EH (cell line): Measurements from ENCODE around the gene CELF2.

Experiments
- DNase-seq: peaks from one replicate; pipeline ENCODE4 v3.0.0-alpha.2; 2015; ENCODE audit warnings: low read depth

CELF2 gene

GRCh38 chr10:11058965-11059364 is 41.3 kb downstream of the CELF2 start:
- no peak for DNase-seq

DNA sequence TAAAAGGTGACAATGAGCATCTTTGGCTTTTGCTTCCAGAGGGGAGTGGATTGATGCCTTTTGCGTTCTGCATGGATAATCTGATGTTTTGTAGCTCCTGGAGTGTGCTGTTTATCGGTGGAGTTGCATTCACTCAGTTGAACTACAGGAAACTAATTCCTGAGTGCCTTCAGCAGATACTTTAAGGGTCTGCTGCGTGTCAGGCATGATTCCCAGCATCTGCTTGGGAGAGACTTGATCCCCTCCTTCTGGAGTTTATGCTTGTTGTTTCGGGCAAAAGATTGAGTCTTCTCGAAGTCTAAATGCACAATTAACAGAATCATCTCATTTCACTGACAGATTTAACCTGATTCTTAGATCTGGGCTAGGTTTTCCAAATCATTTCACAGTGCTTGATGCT is 46.2 kb downstream of the CELF2 start:
- no peak for DNase-seq

DNA sequence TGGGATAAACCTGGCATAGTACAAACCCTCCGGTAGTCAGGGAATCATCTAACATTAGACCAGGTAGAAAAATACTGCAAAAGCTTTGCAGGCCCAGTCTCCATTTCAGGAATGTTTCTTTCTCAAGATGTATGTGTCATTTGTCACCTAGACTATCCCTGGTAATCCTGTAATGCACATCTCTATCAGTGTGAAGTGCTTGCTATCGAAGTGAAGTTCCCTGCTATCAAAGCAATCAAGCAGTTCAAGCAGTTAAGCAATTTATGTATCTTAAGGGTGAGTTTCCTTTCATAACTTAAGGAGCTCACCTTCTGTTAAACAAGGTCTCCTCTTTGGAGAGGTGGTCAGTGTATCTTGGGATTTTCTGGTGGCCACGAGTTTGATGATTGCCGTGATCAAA is 47.2 kb downstream of the CELF2 start:
- no peak for DNase-seq

DNA sequence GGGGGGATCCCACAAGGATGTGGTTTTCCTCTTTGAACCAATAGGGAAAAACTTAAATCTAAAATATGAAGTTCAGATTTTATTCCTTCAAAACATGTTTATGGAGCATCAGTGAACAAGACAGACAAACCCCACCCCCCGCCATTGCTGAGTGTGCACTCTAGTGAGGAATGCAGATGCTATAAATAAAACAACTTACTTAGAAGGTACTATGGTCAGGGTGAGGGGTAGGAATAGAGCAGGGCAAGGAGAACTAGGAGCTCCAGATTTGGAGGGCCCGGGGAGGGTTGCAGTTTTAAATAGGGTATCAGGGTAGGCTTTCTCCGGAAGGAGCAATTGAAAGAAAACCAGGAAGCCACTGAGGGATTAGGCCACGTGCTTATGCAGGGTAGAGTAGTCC is 47.9 kb downstream of the CELF2 start:
- DNase-seq, result no peak

- DNase-seq, result no peak
Measured at GRCh38 chr10:11066520-11066919, 48.8 kb downstream of the CELF2 start.

DNA sequence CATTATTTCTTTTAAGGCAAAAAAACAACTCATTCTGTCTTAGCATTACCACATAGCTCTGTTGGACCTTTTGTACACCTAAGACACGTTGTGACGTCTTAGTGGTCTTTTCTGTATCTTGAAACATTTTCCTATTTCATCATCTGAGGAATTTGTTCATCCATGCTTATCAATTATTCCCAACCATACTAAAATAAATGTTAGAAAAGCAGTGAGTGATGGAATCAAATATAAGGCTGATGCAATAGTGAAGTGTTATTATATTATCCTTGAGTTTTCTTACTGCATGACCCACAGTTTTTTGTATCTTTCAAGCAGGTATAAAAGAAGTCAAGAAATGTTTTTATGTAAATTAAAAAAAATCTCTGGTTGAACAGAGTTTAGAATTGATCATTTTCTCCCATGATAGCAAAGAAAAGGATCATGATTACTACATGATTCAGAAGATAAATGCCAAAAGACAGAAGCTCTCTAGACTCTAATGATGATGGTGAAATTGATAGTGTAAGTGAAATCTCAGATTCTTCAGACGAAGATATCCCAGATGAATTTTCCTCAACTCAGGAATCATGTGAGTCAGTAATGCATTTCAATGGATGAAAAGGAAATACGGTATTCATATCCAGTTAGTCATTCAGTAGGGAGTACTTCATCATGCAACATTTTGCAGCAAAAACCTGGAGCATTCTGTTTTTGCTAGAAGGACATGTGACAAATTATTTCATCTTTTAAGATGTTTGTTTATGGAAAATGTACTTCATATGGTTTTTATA is 51.4 kb downstream of the CELF2 start:
- no peak for DNase-seq

GRCh38 chr10:11073410-11073809 is 55.7 kb downstream of the CELF2 start:
- DNase-seq, result no peak

DNA sequence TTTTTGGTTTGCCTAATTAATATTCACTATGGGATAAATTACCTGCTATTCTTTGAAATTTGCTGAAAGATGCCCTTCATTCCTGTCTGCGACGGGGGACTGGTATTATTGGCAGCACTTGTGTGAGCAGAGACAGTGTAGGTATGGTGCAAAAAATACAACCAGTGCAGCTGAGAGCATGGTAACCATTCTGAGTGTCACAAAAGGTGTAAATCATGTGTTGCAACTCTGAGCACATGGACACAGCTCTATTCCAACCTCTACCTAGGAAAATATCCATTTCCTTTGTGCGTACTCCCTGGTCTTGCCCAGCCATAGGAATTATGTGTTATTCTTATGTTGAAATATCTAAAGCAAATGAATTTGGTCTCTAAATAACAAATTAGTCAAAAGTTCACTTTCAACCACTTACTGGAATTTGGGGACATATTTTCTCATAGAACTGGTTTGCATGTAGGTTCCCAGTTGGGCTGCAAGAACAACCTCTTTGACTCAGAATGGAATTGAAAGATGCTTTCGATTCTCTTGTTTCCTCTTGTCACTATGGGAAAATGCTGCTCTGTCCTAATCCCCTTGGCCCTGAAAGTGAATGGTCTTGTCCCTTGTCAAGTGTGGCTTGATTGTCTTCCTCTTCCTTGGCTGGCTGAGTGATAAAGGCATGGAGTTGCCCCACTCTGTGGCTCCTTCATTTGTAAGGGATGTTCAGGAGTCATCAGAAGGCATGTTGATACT is 57.0 kb downstream of the CELF2 start:
- DNase-seq, result no peak

GRCh38 chr10:11076221-11076620 is 58.5 kb downstream of the CELF2 start:
- DNase-seq, result no peak

DNA sequence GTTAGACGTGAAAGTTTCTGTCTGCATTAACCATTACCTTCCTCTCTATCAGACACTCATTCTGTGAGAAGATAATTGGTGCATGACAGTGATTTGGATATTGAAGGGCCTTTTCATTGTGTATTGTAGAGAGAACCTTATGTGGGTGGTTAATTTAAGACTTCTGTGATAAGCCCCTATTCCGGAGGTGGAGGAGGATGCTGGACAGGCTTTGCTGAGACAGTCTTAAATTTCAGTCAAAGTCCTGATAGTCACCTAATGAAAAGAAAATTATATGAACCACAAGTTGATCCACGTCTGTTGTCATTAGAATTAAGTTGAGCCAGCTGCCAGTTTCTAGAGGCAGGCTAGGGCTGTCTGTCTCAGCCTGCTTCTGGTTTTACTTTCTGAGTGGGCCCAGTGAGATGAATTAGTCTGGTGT is 62.9 kb downstream of the CELF2 start:
- DNase-seq, result no peak

GRCh38 chr10:11081408-11081807 is 63.7 kb downstream of the CELF2 start:
- DNase-seq, result no peak

- no peak for DNase-seq
Measured at GRCh38 chr10:11082526-11082925, 64.9 kb downstream of the CELF2 start.

- no peak for DNase-seq
Measured at GRCh38 chr10:11083051-11083450, 65.4 kb downstream of the CELF2 start.

DNA sequence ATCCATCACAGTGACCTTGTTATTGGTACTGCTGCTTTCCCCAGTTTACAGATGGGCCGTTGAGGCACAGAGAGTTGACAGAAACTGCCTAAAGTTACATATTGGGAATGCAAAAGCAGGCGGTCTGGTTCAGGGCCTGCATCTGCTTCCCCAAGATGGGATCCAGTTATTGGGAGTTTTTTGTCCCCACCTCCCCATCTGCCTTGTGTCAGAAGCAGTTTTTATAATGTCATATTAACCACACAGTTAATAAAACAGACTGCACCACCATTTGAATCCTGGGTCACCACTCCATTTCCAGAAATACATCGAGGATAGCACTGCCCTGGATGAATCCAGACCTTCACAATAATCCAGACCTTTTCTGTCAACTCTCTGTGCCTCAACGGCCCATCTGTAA is 67.9 kb downstream of the CELF2 start:
- no peak for DNase-seq

- DNase-seq, result no peak
Measured at GRCh38 chr10:11086177-11086840, 68.6 kb downstream of the CELF2 start.

- DNase-seq, result no peak
Measured at GRCh38 chr10:11087372-11087771, 69.7 kb downstream of the CELF2 start.

DNA sequence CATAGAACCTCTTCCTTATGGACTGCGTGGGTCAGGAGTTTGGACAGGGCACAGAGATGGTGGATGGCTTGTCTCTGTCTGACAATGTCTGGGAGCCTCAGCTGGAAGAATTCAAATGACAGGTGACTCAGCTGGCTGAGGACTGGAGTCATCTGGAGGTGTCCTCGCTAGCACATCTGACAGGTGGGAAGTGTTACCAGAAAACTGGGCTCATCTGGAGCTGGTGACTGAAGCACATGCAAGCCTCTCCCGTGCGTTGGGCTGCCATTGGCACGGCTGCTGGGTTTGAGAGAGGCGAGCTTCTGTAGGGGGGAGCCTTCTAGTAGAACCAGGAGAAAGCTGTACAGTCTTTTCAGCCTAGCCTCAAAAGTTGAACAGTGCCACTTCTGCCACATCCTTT is 71.0 kb downstream of the CELF2 start:
- DNase-seq, result no peak

DNA sequence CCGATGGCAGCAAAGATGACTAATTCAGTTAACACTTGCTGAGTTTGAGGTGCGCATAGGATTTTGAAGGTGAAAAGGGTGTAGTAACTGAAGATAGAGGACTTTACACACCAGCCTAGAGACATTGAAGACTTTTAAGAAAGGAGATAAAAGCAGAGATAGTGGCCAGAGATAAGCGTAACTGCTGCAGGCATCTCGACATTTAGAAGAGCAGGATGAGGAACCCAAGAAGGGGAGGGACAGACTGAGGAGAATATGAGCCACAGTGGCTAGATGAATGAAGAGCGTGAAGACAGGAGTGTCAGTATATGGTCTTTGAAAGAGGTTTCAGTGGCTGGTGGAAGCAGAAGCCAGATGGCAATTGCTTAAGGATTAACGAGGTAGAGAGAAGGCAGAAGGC is 71.6 kb downstream of the CELF2 start:
- no peak for DNase-seq

DNA sequence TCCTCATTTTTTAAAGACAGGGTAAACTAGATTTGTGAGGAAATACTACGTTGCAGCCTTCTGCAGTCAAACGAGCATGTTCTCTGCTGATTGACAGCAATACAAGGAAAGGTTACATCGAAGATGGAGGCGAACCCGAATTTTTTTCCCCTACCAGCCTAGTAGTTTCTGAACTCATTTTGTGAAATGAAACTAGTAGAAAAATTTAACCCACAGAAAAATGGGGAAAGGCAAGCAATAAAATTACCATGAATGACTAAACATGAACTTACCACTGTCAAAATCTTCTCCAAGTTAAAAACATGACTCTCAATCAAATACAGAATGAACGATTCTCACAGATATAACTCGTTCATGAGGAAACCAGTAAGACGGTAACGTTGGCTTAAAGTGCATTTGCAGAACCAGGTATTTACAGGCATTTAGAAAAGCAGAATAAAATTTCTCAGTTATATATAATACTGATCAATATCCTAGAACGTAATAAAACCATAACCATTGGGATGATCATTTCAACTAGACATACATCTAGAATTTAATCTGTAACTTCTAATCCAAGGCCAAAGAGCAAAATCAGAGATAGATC is 73.9 kb downstream of the CELF2 start:
- DNase-seq, result no peak

- no peak for DNase-seq
Measured at GRCh38 chr10:11093771-11094736, 76.4 kb downstream of the CELF2 start.

DNA sequence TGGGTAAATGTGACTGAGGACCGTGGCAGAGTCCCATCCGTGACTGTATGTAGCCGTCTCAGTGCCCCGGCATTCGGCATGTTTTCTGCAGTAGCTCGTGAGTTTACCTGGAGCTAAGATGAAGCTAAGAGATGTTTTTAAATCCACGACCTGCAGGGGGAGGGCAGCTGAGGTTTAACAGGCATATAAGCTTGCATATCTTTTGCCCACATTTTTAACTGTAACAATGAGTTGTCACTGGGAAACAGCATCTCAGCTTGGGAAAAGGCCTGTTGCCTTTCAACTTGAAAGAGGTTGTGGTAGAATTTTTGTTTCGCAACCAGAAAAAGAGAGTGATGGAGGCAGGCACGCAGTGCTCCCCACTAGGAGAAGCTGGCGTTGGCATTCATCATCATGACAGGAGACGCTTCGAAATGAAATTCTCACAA is 77.7 kb downstream of the CELF2 start:
- DNase-seq, result no peak

GRCh38 chr10:11096422-11096821 is 78.8 kb downstream of the CELF2 start:
- DNase-seq, result no peak
